HG02840 (cell line): ENCODE results near the gene TWIST1.

Experiments used
- ATAC-seq: cut with Tn5 transposase; IDR thresholded peaks from one replicate; pipeline ENCODE4 v1.9.1; 2021; ENCODE audit warnings: mild to moderate bottlenecking, moderate library complexity, moderate number of reproducible peaks; ENCODE audit not compliant: unreplicated experiment, low FRiP score

The TWIST1 gene

DNA sequence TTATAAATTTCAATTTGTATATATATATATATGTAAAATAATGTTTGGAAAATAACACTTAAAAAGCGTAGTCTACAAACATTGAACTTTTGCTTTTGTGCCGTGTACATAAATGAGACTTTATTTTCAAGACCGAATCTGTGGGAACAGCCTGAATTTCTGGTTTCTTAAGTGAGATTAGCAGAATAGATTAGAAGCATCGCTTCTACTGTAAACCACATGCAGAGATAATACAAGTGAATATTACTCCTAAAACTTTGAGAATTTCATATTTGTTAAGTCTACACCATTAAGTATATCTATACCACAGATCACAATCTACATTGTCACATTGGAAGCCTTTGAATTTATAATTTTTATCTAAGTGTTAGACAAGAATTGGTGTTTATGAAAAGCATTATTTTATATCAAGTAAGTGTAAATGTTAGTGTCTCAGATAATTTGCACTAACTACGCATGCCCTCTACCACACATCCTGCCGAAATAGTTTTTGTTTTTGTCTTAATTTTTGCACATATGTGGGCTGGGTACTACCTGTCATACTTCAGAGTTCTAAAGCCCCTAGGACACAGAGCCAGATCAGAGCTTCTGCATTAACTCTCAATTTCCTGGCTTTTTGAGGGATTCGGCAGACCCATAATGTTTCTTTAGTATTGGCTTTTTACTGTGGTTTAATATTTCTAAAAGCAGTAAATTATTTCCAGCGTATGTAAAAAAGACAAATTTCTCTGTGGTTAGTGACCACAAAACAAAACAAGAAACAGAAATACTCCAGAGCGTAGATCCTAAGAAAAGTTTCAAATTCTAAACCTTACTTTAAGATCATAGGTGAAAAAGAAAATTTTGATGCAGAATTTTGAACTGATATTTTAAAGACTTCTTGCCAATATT, 20.0 kb downstream of the TWIST1 start:
- no peak for ATAC-seq

DNA sequence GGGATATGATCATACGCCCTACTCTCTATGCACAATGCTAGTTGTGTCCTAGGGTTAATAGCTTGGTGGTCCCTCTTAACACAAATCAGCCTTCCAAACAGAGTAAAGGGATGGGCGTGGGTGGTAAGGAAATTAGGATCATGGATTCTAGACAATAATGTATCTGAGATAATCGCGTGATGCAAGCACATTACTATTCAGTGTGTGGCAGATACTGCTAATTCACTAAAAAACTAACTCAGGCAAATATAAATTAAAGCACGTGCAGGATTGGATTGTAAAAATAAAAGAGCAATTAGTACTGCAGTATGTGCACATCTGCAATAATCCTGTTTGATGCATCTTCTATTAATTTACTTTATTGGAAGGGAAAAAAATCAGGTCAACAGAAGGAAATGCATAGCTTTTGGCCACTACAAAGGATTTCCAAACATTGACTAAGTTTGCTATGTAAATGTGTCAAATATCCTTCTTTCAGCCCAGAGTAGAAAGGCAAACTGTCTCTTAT, 22.0 kb downstream of the TWIST1 start:
- no peak for ATAC-seq

DNA sequence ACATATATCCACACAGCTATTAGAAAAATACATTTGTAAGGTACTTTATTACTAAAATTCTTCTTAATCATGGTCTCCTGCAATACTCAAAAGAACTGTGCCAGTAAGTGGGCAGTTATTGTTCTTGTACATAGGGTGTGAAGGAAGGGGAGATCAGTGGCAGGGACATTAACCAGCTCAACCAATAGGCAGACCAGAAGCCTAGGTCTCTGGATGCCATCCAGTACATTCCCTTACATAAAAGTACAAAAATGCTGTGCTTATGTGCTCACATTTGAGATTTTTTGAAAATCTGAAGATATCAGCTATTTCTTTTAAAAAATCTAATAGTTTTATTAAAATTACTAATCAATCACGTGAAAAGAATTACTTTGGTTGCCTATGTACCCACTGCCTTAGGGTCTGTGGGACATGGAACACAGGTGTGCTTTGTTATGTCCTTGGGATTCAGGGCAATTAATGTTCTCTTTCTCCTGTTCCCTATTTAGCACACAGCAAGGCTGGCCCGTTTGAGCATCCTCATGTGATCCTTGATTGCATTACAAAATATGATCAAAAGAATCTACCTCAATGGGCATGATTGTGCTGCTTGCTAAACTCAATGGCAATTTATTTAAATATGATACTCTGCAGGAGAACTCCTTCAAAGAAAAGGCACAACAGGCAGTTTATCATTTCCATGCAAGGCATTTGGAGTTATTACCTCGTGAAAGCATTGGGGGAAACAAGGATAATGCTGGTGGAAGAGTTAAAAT, 22.7 kb downstream of the TWIST1 start:
- no peak for ATAC-seq

DNA sequence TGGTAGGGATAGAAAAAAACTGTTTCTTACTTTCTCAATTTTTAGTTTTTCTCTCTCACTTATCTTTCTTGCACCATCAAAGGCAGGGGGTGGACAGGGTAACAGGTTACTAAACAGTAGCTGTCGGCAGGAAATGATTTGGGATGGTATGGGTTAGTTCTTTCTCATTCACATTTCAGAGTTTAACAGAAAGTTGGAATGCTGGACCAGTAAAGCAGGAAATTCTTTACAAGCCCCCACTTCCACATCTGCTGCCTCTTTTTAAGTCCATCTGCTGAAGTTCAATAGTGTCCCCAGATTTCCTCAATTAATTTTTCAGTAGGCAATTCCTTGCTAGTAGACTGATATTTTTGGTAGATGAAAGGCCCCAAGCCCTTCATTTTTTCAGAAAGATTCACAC, 23.3 kb downstream of the TWIST1 start:
- no peak for ATAC-seq

DNA sequence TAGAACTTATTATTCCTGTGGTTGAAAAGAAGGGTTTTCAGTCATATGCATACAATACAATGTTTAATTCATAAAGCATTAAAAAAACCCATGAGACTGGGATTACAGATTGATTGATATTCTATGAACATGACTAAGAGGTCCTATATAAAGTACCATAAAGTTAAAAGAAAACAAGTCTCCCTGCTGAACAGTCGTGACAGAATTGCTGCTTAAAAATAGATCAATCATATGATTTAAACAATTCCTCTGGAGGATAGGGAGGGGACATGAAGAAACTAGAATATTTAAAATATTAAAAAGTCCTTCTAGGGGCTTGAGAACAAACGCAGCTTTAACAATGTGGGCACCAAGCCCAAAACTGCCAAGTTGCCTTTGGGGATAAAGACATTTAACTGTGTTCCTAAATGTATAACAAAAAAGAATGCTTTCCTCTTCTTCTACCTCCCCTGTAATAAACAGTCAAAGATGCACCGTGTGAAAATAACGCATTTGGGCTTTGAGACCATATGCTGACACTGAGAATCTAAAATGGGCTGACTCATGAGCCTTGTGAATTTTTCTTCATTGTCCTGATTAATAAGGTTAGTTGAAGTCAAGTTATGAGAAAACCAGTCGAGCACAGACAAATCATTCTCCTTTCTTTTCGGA, 25.8 kb downstream of the TWIST1 start:
- no peak for ATAC-seq

DNA sequence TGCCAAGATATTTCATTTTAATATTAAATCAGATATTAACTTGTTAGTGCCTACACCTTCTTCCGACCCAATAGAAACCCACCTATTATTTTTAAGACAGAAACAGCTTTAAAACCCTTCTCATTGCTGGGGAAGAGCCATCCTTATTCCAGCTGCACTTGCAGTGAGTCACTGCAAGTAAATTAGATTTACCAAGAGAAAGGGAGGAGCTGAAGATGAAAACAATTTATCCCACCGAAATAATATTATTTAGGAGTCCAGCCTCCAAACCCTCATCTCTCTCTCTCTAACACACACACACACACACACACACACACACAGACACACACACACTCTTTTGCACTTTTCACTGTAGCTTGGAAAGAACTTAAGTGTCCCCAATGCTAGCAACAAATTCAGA, 26.9 kb downstream of the TWIST1 start:
- ATAC-seq: no peak

DNA sequence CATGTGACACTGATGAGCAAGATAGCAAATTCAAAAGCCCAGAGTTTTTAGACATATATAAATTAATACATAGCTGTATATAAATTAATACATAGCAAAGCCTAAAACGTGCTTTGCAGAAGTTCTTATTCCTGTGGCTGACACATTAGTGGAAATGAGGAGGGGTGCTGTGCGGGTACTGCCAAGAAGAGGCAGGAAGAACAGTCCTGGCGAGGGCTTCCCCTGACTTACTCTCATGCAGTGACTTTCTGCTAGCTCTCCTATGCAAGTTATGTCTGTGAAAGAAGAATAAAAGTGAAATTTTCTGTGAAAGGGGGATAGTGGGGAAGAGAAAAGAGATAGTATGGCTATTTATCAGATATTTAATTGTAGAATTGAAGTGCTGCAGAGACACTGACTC, 27.6 kb downstream of the TWIST1 start:
- ATAC-seq: no peak

DNA sequence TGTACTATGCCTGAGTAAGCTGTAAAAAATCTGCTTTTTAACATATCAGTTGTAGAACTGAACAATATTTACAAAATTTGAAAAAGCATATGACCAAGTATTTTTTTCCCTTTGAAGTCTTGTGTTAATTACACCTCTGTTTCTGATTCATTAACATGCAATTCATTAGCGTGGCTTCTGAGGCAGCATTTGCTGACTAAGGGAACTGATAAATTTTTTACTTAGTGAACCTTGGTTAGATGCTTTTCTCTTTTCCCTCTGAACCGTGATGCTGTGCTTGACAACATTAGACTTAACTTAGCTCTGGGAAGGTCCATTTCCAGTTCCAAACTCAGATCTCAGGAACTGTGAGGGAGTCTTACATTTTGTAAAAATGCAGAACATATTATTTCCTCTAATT, 28.1 kb downstream of the TWIST1 start:
- ATAC-seq: no peak

DNA sequence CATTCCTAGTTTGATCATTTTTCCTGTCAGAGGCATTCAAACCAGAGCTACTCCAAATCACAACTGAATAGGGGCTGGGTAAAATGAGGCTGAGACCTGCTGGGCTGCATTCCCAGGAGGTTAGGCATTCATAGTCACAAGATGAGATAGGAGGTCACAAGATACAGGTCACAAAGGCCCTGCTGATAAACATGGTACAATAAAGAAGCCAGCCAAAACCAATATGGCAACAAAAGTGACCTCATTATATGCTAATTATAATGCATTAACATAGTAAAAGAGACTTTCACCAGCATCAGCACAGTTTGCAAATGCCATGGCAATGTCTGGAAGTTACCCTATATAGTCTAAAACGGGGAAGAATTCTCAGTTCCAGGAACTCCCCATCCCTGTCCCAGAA, 37.3 kb downstream of the TWIST1 start:
- no peak for ATAC-seq

DNA sequence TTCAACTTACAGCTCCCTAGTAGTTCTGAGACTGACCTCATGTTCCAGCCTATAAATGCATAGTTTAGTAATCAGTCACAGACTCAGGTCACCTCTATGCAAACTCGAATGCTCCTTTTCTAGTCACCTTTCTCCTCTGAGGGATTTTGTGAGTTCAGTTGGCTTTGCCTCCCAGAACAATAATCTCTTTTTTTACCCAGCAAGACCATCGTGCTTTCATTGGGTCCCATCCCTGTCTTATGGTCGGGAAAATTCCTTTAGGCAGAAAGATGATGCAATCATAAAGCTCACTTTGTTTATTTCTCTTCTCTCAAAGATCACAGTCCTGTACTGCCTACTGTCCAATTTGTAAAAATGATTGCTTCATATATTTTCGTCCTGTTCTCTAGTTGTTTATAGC, 38.4 kb downstream of the TWIST1 start:
- ATAC-seq: no peak

DNA sequence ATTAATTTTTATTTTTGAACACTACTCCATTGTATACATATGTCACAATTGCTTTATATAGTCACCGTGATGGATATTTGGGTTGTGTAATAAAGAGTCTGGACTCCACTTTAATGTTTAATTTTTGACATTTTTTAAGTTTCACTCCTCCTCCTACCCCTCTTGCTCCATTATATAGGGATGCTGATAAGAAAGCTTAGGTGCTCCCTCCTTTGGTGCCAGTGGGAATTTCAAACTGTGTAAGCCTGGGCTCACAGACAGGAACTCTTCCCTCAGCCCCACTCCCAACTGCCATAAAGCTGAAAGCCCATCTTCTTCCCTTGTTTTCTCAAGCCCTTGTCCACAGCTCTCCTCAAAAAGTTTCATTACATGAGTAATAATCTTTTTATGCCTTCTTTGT, 47.6 kb downstream of the TWIST1 start:
- no peak for ATAC-seq

DNA sequence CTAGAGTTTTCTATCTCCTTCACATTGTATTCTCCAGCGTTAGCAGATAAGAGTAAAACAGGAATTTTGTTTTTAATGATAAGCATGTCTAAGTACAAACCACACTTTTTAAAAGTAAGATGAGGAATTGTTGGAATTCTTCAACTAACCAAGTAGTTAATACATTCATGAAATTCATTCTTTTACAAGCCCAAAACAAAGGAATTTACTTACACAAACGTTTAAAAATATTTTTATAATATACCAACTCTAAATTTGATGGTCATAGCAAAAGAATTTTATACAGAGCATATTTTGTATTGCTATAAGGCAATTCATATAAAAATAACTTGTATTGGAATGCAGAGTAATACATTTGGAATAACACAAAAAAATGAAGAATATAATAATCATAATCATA, 51.3 kb downstream of the TWIST1 start:
- no peak for ATAC-seq
